Measurements from ENCODE around the gene KCNJ14.

DNA sequence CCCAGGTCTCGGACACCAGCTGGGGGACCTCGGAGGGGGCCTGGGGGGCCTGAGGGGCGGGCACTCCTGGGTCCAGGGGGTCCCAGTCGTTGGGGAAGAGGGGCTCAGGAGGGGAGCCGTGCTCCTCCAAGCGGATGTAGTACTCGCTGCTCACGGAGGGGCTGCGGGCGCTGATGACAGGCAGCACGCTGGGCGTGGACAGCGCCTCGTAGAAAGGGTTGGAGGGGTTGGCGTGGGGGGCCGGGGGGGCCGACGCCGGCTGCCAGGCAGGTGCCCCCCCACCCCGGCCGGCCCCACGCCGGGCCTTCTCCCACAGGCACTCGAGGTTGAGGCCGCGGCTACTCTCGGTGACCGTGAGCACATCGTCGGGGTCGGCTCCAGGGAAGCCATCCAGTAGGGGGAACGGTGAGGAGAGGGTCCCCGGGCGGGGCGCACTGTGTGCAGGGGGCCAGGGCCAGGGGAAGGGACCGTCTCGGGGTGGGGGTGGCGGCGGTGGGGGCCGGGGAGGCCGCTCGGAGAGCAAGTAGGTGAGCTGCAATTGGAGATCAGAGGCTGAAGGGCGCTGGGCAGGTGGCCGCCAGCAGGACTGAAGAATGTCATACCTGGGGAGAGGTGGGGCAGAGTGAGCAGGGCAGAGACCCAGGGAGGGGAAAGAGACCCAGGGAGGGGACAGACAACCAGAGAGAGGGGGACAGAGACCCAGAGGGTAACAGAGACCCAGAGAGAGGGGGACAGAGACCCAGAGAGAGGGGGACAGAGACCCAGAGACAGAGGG is 44.1 kb downstream of the KCNJ14 start:
- no peak for TF ChIP-seq CTCF (IDR thresholded peaks at IDR 0.05)
- TF ChIP-seq EP300 (IDR thresholded peaks at IDR 0.05) = no peak
- TF ChIP-seq POLR2A (IDR thresholded peaks at IDR 0.05) = no peak
- no peak for TF ChIP-seq POLR2AphosphoS5 (IDR thresholded peaks at IDR 0.05)

Measured in gastroesophageal sphincter (tissue), 3 donors.